GM12875 (cell line): ENCODE measurements around the gene SEC14L5.

Source experiments
- H3K4me3 ChIP-seq: one replicate; pipeline ENCODE4 v1.5.1; 2011; ENCODE audit warnings: low read depth, low read length, control low read depth
- TF ChIP-seq, protein P1 (sequence below): IDR thresholded peaks from 2 replicates; pipeline ENCODE4 v1.5.1; 2011; ENCODE audit warnings: low read depth, mild to moderate bottlenecking, control low read depth, inconsistent platforms, low read length, moderate library complexity, borderline replicate concordance; ENCODE audit not compliant: insufficient read depth

Gene SEC14L5

GRCh38 chr16:4913774-4914525, 44.2 kb upstream of the SEC14L5 start:
- H3K4me3 ChIP-seq = no peak overlapping the region
- TF ChIP-seq, protein P1, sequence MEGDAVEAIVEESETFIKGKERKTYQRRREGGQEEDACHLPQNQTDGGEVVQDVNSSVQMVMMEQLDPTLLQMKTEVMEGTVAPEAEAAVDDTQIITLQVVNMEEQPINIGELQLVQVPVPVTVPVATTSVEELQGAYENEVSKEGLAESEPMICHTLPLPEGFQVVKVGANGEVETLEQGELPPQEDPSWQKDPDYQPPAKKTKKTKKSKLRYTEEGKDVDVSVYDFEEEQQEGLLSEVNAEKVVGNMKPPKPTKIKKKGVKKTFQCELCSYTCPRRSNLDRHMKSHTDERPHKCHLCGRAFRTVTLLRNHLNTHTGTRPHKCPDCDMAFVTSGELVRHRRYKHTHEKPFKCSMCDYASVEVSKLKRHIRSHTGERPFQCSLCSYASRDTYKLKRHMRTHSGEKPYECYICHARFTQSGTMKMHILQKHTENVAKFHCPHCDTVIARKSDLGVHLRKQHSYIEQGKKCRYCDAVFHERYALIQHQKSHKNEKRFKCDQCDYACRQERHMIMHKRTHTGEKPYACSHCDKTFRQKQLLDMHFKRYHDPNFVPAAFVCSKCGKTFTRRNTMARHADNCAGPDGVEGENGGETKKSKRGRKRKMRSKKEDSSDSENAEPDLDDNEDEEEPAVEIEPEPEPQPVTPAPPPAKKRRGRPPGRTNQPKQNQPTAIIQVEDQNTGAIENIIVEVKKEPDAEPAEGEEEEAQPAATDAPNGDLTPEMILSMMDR = no peak

DNA sequence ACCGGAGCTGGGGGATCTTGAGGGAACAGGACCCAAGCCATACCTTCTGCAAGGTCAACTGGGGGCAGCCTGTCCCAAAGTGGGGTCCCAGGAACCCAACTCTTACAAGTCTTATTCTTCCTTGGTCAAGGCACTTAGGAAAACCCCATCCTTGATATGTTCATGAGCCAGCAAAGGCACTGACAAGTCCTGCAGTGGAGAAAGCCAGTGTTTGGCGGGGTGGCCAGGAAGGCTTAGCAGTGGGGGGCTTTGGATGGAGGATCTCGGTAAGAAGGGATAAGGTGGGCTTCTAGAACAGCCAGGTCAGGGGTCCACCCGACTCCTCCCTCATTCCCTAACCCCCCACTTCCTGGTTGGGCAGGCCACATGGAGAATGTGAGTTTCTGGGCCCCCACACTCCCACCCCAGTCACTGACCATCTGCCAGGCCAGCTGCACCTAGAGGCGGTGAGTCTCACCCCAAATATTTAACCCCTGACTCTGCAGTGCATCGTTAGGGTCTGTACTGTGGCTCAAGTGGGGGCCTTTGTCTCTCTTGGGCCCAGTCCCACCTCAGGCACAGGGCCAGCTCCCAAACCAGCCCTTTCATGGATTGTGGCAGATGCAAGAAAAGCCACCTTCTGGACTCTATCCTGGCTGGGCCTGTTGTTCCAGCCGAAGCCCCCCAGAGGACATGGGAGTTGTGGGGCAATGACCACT, 43.5 kb upstream of the SEC14L5 start:
- H3K4me3 ChIP-seq = no peak overlapping the region
- TF ChIP-seq, protein P1 = no peak

GRCh38 chr16:4915226-4915761, 42.8 kb upstream of the SEC14L5 start:
- TF ChIP-seq, protein P1 = no peak
- no peak overlapping the region for H3K4me3 ChIP-seq

- TF ChIP-seq, protein P1 = no peak
- H3K4me3 ChIP-seq = no peak overlapping the region
Observed at GRCh38 chr16:4917117-4917516, 41.0 kb upstream of the SEC14L5 start.

DNA sequence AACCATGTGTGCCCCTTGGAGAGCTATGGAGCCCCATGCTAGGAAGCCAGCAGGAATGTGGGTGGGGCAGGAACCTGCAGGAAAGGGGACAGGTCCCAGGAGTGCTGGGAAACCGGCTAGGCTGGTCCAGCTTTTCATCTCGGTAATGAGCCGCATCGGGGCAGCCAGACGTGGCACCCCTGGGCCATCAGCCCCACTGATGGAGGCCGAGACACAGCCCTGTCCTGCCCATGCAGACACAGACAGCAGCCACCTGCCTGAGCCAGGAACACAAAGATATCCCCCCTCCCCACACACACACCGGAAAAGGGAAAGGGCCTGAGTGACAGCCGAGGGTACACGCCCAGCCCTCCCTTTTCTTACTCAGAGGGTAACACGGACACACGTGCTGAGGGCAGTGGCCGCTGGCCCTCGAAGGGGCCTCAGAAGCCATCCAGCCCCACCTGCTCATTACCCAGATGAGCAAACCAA, 39.3 kb upstream of the SEC14L5 start:
- no peak overlapping the region for H3K4me3 ChIP-seq
- TF ChIP-seq, protein P1 = no peak

GRCh38 chr16:4920826-4921225, 37.3 kb upstream of the SEC14L5 start:
- TF ChIP-seq, protein P1 = no peak
- H3K4me3 ChIP-seq = no peak overlapping the region
